SK-N-SH treated with all-trans-retinoic acid at 6 μM for 48 hours (cell line): ENCODE measurements around the gene OSBPL5.
A peak's percentile ranks its signal among the peaks of the same experiment; 100 is the strongest.
"Not testable (repeated sequence)": the region's sequence is repeated elsewhere in the genome, so short reads cannot be mapped to it uniquely, and the experiment has no call there.

Experiments
- ATAC-seq: fragments of 200-7000 bp; cut with Tn5 transposase; 3 replicates; pipeline ENCODE4 v1.9.1; 2020; ENCODE audit warnings: mild to moderate bottlenecking, moderate library complexity
- ARNTL ChIP-seq: fragments of 450-650 bp; formaldehyde crosslinking; IDR thresholded peaks from 2 replicates; pipeline ENCODE4 v1.5.0; 2020; ENCODE audit warnings: low read depth, mild to moderate bottlenecking, moderate library complexity, borderline replicate concordance
- BACH2 ChIP-seq: fragments of 250-450 bp; sonication (Bioruptor Pico); IDR thresholded peaks from 2 replicates; pipeline ENCODE4 v1.9.0; 2021; ENCODE audit warnings: mild to moderate bottlenecking, borderline replicate concordance
- CSDC2 ChIP-seq: fragments of 250-450 bp; sonication (Bioruptor Pico); IDR thresholded peaks from 2 replicates; pipeline ENCODE4 v1.5.0; 2020; ENCODE audit warnings: mild to moderate bottlenecking, moderate library complexity
- ESRRG ChIP-seq: fragments of 250-450 bp; sonication (Bioruptor Pico); IDR thresholded peaks from 2 replicates; pipeline ENCODE4 v1.6.1; 2021; ENCODE audit warnings: mild to moderate bottlenecking
- GLIS3 ChIP-seq: fragments of 250-450 bp; sonication (Bioruptor Pico); IDR thresholded peaks from 2 replicates; pipeline ENCODE4 v1.5.0; 2020; ENCODE audit warnings: mild to moderate bottlenecking, moderate library complexity
- ISL1 ChIP-seq: fragments of 250-450 bp; sonication (Bioruptor Pico); IDR thresholded peaks from 2 replicates; pipeline ENCODE4 v2.1.2; 2022; ENCODE audit warnings: mild to moderate bottlenecking, moderate library complexity
- OSR1 ChIP-seq: fragments of 250-450 bp; sonication (Bioruptor Pico); IDR thresholded peaks from 2 replicates; pipeline ENCODE4 v1.8.0; 2022; ENCODE audit warnings: moderate library complexity, mild to moderate bottlenecking, inconsistent platforms
- PATZ1 ChIP-seq: fragments of 250-450 bp; sonication (Bioruptor Pico); IDR thresholded peaks from 2 replicates; pipeline ENCODE4 v1.8.0; 2020; ENCODE audit warnings: mild to moderate bottlenecking, moderate library complexity, borderline replicate concordance
- POU6F1 ChIP-seq: fragments of 250-450 bp; sonication (Bioruptor Pico); IDR thresholded peaks from 2 replicates; pipeline ENCODE4 v1.8.0; 2021; ENCODE audit warnings: low read depth, mild to moderate bottlenecking, moderate library complexity, borderline replicate concordance
- PPARA ChIP-seq: fragments of 250-450 bp; sonication (Bioruptor Pico); IDR thresholded peaks from 2 replicates; pipeline ENCODE4 v1.5.0; 2020; ENCODE audit warnings: mild to moderate bottlenecking, borderline replicate concordance
- RARB ChIP-seq: fragments of 250-450 bp; sonication (Bioruptor Pico); IDR thresholded peaks from 2 replicates; pipeline ENCODE4 v1.8.0; 2021; ENCODE audit warnings: mild to moderate bottlenecking, moderate library complexity
- SNAI2 ChIP-seq: fragments of 250-450 bp; sonication (Bioruptor Pico); IDR thresholded peaks from 2 replicates; pipeline ENCODE4 v1.5.0; 2020; ENCODE audit warnings: mild to moderate bottlenecking, moderate library complexity
- TCF4 ChIP-seq: fragments of 250-450 bp; sonication (Bioruptor Pico); IDR thresholded peaks from 2 replicates; pipeline ENCODE4 v1.8.0; 2021; ENCODE audit warnings: mild to moderate bottlenecking, moderate library complexity, borderline replicate concordance
- TSHZ2 ChIP-seq: fragments of 250-450 bp; sonication (Bioruptor Pico); IDR thresholded peaks from 2 replicates; pipeline ENCODE4 v1.5.0; 2020; ENCODE audit warnings: mild to moderate bottlenecking, moderate library complexity
- ZC3H10 ChIP-seq: fragments of 250-450 bp; sonication (Bioruptor Pico); IDR thresholded peaks from 2 replicates; pipeline ENCODE4 v1.5.1; 2021; ENCODE audit warnings: mild to moderate bottlenecking, moderate library complexity
- ZFP3 ChIP-seq: fragments of 250-450 bp; sonication (Bioruptor Pico); IDR thresholded peaks from 2 replicates; pipeline ENCODE4 v1.5.0; 2020; ENCODE audit warnings: mild to moderate bottlenecking, moderate library complexity
- ZNF565 ChIP-seq: fragments of 450-650 bp; formaldehyde crosslinking; conservative IDR thresholded peaks from 2 replicates; pipeline ENCODE4 v1.5.0; 2020; ENCODE audit warnings: low read depth, mild to moderate bottlenecking, moderate library complexity
- ZNF70 ChIP-seq: fragments of 450-650 bp; formaldehyde crosslinking; IDR thresholded peaks from 2 replicates; pipeline ENCODE4 v1.5.0; 2020; ENCODE audit warnings: mild to moderate bottlenecking, moderate library complexity
- ZNF8 ChIP-seq: fragments of 450-650 bp; formaldehyde crosslinking; IDR thresholded peaks from 2 replicates; pipeline ENCODE4 v1.5.0; 2020; ENCODE audit warnings: mild to moderate bottlenecking, moderate library complexity
- TF ChIP-seq, protein P1 (sequence below): fragments of 250-450 bp; sonication (Bioruptor Pico); IDR thresholded peaks from 2 replicates; pipeline ENCODE4 v1.5.1; 2020; ENCODE audit warnings: low read depth, mild to moderate bottlenecking, moderate library complexity

OSBPL5 gene

DNA sequence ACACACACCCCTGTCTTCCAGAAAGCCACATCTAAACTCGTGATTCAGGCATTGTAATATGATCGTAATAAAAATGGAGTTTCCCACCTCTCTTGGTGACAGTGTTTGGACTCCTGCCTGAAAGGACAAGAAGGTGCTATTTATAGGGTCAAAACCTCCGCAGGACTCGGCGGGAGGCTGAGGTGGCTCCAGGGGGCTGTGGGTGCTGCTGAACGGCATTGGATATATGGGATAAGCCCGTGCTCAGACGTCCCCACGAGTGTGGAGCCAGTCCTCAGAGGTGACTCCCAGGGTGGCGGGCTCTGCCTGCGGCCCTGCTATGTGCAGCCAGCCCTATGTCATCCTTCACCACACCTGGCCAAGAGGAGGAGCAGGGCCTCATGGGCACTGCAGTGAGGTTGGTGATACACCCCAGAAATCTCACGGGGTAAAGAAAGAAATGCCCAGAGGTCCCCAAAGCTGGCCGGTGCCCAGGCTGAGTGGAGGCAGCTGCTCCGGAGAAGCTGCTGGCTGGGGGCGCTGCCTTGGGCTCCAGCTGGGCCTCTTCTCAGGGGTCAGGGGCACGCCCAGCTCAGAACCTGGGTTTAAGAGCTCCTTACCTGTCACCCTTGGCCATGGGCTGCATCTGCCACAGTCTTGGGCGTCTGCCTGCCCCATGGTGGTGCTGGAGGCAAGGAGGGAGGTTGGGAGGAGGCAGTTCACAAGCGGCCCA, 5.1 kb upstream of the OSBPL5 start:
- TF ChIP-seq PPARA (CRISPR knock-in tag) = no peak
- TF ChIP-seq POU6F1 = no peak
- no peak for TF ChIP-seq RARB
- no peak for TF ChIP-seq CSDC2 (CRISPR knock-in tag)
- TF ChIP-seq OSR1 (CRISPR knock-in tag) = no peak
- no peak for TF ChIP-seq ZFP3 (CRISPR knock-in tag)
- no peak for TF ChIP-seq ARNTL (CRISPR knock-in tag)
- TF ChIP-seq ESRRG (CRISPR knock-in tag) = no peak
- TF ChIP-seq TCF4 (CRISPR knock-in tag) = no peak
- no peak for TF ChIP-seq ZC3H10 (CRISPR knock-in tag)
- TF ChIP-seq PATZ1 (CRISPR knock-in tag) = no peak
- TF ChIP-seq, protein P1, sequence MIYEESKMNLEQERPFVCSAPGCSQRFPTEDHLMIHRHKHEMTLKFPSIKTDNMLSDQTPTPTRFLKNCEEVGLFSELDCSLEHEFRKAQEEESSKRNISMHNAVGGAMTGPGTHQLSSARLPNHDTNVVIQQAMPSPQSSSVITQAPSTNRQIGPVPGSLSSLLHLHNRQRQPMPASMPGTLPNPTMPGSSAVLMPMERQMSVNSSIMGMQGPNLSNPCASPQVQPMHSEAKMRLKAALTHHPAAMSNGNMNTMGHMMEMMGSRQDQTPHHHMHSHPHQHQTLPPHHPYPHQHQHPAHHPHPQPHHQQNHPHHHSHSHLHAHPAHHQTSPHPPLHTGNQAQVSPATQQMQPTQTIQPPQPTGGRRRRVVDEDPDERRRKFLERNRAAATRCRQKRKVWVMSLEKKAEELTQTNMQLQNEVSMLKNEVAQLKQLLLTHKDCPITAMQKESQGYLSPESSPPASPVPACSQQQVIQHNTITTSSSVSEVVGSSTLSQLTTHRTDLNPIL (CRISPR knock-in tag) = no peak
- no peak for TF ChIP-seq TSHZ2 (CRISPR knock-in tag)
- TF ChIP-seq ISL1 (CRISPR knock-in tag) = no peak
- TF ChIP-seq ZNF70 (CRISPR knock-in tag) = no peak
- no peak for TF ChIP-seq ZNF565 (CRISPR knock-in tag)
- TF ChIP-seq ZNF8 = no peak
- no peak for TF ChIP-seq BACH2 (CRISPR knock-in tag)
- TF ChIP-seq GLIS3 = no peak
- TF ChIP-seq, all 23 proteins: peak for 0
- no peak for ATAC-seq

DNA sequence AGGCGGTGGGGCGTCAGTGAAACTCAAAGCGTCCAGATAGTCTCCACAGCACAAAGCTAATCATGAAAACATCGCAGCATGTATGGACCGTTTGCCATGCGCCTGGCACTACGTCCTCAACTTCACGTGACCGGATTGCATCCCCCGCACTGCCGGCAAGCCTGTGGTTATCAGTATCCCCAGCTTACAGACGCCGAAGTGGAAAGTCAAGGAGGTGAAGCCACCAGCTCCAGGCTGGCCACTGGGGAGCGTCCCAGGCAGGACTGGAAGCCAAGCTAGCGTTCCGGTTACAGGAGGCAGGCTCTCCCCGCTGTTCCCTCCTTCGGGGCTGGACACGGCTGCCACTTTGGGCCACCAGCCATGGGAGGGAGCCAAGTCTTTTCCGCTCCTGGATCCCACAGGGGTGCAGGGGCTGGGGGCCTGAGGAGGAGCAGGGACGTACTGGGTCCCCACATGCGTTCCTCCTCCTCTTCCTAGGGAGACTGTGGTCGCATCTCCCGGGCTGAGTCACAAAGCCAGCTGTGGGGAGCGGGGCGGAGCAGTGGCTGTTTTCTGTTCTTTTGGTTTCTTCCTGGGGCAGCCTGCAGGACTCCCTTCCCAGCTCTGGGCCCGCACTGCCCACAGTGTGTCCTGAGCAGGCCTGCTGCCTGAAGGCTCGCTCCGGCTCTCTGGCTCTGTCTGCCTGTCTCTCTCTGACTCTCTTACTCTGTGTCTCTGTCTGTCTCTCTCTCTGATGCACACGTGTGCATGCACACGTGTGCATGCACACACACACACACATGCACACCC, 4.3 kb upstream of the OSBPL5 start:
- peak; percentile 65 for ATAC-seq

GRCh38 chr11:3168742-3169254, 3.7 kb upstream of the OSBPL5 start:
- ATAC-seq = not testable (repeated sequence)

More for the DNA sequence above, 4.3 kb upstream of the OSBPL5 start:
- TF ChIP-seq OSR1 (CRISPR knock-in tag) = no peak
- TF ChIP-seq SNAI2 (CRISPR knock-in tag) = no peak
